OCI-LY1 (cell line): Measurements from ENCODE around the gene UBE2H.

Source experiments
- EZH2 ChIP-seq: fragments of 200-600 bp; sonication (generic), shearing (Covaris generic); IDR thresholded peaks from 2 replicates; pipeline ENCODE4 v1.8.0; 2017; ENCODE audit warnings: borderline replicate concordance, mixed run types, mild to moderate bottlenecking, antibody characterized with exemption, low read length, moderate library complexity, mixed read lengths
- TF ChIP-seq, protein P1 (sequence below): fragments of 200-600 bp; sonication (generic), shearing (Covaris generic); IDR thresholded peaks from 2 replicates; pipeline ENCODE4 v1.5.1; 2017; ENCODE audit warnings: mild to moderate bottlenecking, antibody characterized with exemption, low read length, moderate library complexity, mixed read lengths

DNA sequence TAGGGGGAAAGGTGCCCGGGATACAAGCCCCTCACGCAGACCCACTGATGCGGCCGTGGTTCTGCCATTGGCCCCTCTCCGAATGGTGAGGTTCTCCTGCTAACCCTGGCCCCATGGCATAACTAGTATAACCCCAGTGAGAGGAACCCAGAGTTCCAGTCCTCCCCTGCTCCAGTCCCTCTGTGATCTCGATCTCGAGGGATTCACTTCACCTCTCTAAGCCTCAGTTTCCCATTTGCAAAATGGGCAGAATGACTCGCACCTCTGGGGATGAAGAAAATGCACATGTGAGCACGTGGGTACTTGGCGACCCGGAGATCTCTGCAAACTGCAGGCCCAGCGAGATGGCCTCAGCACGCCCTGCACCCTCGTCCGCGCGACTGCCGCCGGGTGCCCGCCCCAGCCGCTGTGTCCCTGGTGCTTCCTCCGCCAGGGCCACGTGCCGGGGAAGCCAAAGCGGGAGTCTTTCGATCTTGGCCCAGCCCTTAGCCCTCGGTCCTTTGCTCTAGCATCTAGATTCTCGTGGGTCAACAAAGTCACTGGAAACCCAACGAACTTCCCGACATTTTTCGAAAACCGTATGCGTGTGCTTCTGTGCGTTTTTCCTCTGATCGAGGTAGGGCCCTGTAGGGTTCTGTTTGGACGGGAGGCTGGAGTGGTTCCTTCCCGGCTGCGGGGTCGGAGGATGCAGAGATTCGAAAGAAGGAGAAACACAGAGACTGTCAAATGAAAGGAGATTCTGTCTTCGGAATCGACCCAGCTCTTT lies 169.8 kb downstream of the UBE2H start:
- TF ChIP-seq, protein P1, sequence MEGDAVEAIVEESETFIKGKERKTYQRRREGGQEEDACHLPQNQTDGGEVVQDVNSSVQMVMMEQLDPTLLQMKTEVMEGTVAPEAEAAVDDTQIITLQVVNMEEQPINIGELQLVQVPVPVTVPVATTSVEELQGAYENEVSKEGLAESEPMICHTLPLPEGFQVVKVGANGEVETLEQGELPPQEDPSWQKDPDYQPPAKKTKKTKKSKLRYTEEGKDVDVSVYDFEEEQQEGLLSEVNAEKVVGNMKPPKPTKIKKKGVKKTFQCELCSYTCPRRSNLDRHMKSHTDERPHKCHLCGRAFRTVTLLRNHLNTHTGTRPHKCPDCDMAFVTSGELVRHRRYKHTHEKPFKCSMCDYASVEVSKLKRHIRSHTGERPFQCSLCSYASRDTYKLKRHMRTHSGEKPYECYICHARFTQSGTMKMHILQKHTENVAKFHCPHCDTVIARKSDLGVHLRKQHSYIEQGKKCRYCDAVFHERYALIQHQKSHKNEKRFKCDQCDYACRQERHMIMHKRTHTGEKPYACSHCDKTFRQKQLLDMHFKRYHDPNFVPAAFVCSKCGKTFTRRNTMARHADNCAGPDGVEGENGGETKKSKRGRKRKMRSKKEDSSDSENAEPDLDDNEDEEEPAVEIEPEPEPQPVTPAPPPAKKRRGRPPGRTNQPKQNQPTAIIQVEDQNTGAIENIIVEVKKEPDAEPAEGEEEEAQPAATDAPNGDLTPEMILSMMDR, result no peak
- TF ChIP-seq EZH2, result no peak
